ENCODE data around the gene MYOG.

DNA sequence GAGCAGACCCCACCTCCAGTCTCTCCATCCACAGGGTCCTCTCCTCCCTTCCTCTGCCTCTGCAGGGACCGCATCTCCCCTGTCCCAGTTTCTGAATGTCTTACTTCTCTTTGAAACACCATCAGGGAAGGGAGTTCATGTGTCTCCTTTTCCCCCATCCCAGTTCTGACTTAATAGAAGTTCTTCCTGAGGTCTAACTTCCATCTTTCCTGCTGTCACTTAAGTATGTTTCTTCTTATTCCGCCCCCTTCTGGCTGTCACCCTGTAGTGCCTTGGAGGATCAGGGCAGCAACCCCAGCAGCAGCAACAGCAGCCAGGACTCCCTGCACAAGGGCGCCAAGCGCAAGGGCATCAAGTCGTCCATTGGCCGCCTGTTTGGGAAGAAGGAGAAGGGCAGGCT lies 29.3 kb downstream of the MYOG start:
- TF ChIP-seq, protein P1, sequence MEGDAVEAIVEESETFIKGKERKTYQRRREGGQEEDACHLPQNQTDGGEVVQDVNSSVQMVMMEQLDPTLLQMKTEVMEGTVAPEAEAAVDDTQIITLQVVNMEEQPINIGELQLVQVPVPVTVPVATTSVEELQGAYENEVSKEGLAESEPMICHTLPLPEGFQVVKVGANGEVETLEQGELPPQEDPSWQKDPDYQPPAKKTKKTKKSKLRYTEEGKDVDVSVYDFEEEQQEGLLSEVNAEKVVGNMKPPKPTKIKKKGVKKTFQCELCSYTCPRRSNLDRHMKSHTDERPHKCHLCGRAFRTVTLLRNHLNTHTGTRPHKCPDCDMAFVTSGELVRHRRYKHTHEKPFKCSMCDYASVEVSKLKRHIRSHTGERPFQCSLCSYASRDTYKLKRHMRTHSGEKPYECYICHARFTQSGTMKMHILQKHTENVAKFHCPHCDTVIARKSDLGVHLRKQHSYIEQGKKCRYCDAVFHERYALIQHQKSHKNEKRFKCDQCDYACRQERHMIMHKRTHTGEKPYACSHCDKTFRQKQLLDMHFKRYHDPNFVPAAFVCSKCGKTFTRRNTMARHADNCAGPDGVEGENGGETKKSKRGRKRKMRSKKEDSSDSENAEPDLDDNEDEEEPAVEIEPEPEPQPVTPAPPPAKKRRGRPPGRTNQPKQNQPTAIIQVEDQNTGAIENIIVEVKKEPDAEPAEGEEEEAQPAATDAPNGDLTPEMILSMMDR (IDR thresholded peaks at IDR 0.05), result no peak
- no peak for TF ChIP-seq POLR2A (IDR thresholded peaks at IDR 0.05)

All from adrenal gland (tissue), 5 donors.